HCT116 (cell line): ENCODE measurements around the gene FBXO31. TPM values are rescaled to one million over a fixed set of nuclear protein-coding genes. Genes with fewer than 3 reads are reported as not detected.

ENCODE experiments used
- ATAC-seq: fragments of 200-7000 bp; cut with Tn5 transposase; 2 replicates; pipeline ENCODE4 v1.9.1; 2020; ENCODE audit warnings: mild to moderate bottlenecking, moderate library complexity
- BruUV-seq: library from RNA; stranded (reverse); fragments of 400-500 nt; replicated peaks from 2 replicates; lab custom pipeline; 2021; lab: Mats Ljungman, UMichigan
- CTCF ChIA-PET: fragments of 300-600 bp; sonication (Branson Sonifier 250); formaldehyde crosslinking; loops from one replicate; lab custom pipeline; 2021; ENCODE audit warnings: antibody characterized with exemption; lab: Charles Lee
- POLR2A ChIA-PET: fragments of 300-600, 350-600 bp; sonication (Branson Sonifier 250); formaldehyde crosslinking; loops from one replicate; lab custom pipeline; 2021; ENCODE audit warnings: antibody characterized with exemption; lab: Charles Lee
- RAD21 ChIA-PET, 2 experiments: fragments of 300-600 bp; sonication (Branson Sonifier 250); formaldehyde crosslinking; loops; one replicate each; lab custom pipeline; 2023; ENCODE audit warnings: low total read pairs in 2 of 2; ENCODE audit not compliant: uncharacterized antibody in 2 of 2, unreplicated experiment in 2 of 2, low non-redundant PET in 1 of 2; lab: Charles Lee
- DNase-seq: peaks from one replicate; pipeline ENCODE4 v3.0.0-alpha.2; 2010; ENCODE audit warnings: low read depth, low spot score
- H2AFZ ChIP-seq: fragments of 200-600 bp; shearing (Covaris generic), sonication (generic); 2 replicates; pipeline ENCODE4 v1.6.1; 2017; ENCODE audit warnings: low read depth, mixed run types, mixed read lengths, antibody characterized with exemption, low read length; ENCODE audit not compliant: poor library complexity, severe bottlenecking
- H3K27ac ChIP-seq: 2 replicates; pipeline ENCODE4 v1.5.1; 2012; ENCODE audit warnings: low read depth, low read length
- H3K27me3 ChIP-seq: fragments of 200-600 bp; sonication (generic); 2 replicates; pipeline ENCODE4 v1.6.1; 2016; ENCODE audit warnings: mixed run types, low read length, mixed read lengths; ENCODE audit not compliant: insufficient read depth
- H3K36me3 ChIP-seq, 2 experiments: fragments of 200-500 bp in 1 of 2; fragments of 200-600 bp in 1 of 2; sonication (Bioruptor generic) in 1 of 2; sonication (generic) in 1 of 2; 2 replicates each; pipeline versions ENCODE4 v1.5.1 to v1.6.1; 2014 to 2016; ENCODE audit warnings: low read length in 2 of 2, inconsistent platforms in 1 of 2, mixed read lengths in 1 of 2, mixed run types in 1 of 2; ENCODE audit not compliant: insufficient read depth in 2 of 2, control insufficient read depth in 1 of 2
- H3K4me1 ChIP-seq, 2 experiments: fragments of 200-600 bp in 1 of 2; sonication (generic) in 1 of 2; 2 replicates each; pipeline versions ENCODE4 v1.5.1 to v1.6.1; 2012 to 2017; ENCODE audit warnings: low read length in 2 of 2, inconsistent platforms in 1 of 2, mild to moderate bottlenecking in 1 of 2, mixed read lengths in 1 of 2, mixed run types in 1 of 2, moderate library complexity in 1 of 2; ENCODE audit not compliant: insufficient read depth in 2 of 2, control insufficient read depth in 1 of 2
- H3K4me2 ChIP-seq: fragments of 200-600 bp; sonication (generic); 2 replicates; pipeline ENCODE4 v1.6.1; 2017; ENCODE audit warnings: mixed run types, low read length, mixed read lengths
- H3K4me3 ChIP-seq, 2 experiments: fragments of 200-600 bp in 1 of 2; sonication (generic) in 1 of 2; replicated peaks in 1 of 2; 2 replicates each; pipeline ENCODE4 v1.5.1; 2011 to 2016; ENCODE audit warnings: low read length in 2 of 2, control low read depth in 1 of 2, low read depth in 1 of 2, mild to moderate bottlenecking in 1 of 2, mixed read lengths in 1 of 2, mixed run types in 1 of 2
- H3K79me2 ChIP-seq: fragments of 200-600 bp; sonication (generic); 2 replicates; pipeline ENCODE4 v1.6.1; 2017; ENCODE audit warnings: mild to moderate bottlenecking, mixed run types, low read length, moderate library complexity, mixed read lengths; ENCODE audit not compliant: insufficient read depth
- H3K9ac ChIP-seq: fragments of 200-600 bp; sonication (generic); 2 replicates; pipeline ENCODE4 v1.6.1; 2016; ENCODE audit warnings: low read length, mixed read lengths
- H3K9me2 ChIP-seq: fragments of 200-600 bp; sonication (generic), shearing (Covaris generic); 2 replicates; pipeline ENCODE4 v1.6.1; 2017; ENCODE audit warnings: mixed run types, mild to moderate bottlenecking, moderate library complexity; ENCODE audit not compliant: insufficient read depth
- H3K9me3 ChIP-seq, 2 experiments: fragments of 200-500 bp in 1 of 2; fragments of 200-600 bp in 1 of 2; sonication (Bioruptor generic) in 1 of 2; sonication (generic) in 1 of 2; 2 replicates each; pipeline ENCODE4 v1.6.1; 2014 to 2017; ENCODE audit warnings: low read length in 2 of 2, mixed read lengths in 2 of 2, inconsistent platforms in 1 of 2, low read depth in 1 of 2, mild to moderate bottlenecking in 1 of 2, mixed run types in 1 of 2, moderate library complexity in 1 of 2; ENCODE audit not compliant: control insufficient read depth in 1 of 2, insufficient read depth in 1 of 2
- H4K20me1 ChIP-seq: fragments of 200-600 bp; sonication (generic), shearing (Covaris generic); 2 replicates; pipeline ENCODE4 v1.6.1; 2017; ENCODE audit warnings: mixed run types, mild to moderate bottlenecking, moderate library complexity; ENCODE audit not compliant: insufficient read depth
- CEBPB ChIP-seq: IDR thresholded peaks from 2 replicates; pipeline ENCODE4 v1.6.1; 2012; ENCODE audit warnings: low read depth
- EGR1 ChIP-seq: IDR thresholded peaks from 2 replicates; pipeline ENCODE4 v1.6.1; 2012; ENCODE audit warnings: low read depth
- ELF1 ChIP-seq: IDR thresholded peaks from 2 replicates; pipeline ENCODE4 v1.6.1; 2012; ENCODE audit warnings: low read depth, borderline replicate concordance
- EZH2 ChIP-seq: fragments of 200-600 bp; sonication (generic); IDR thresholded peaks from 2 replicates; pipeline ENCODE4 v1.6.1; 2017; ENCODE audit warnings: antibody characterized with exemption, mixed run types
- JUND ChIP-seq: IDR thresholded peaks from 2 replicates; pipeline ENCODE4 v1.6.1; 2012
- POLR2AphosphoS5 ChIP-seq: IDR thresholded peaks from 2 replicates; pipeline ENCODE4 v1.6.1; 2011; ENCODE audit warnings: mild to moderate bottlenecking, low read depth, low read length, moderate library complexity
- RAD21 ChIP-seq: IDR thresholded peaks from 2 replicates; pipeline ENCODE4 v1.6.1; 2012; ENCODE audit warnings: low read depth, mild to moderate bottlenecking
- SP1 ChIP-seq: IDR thresholded peaks from 2 replicates; pipeline ENCODE4 v1.6.1; 2012; ENCODE audit warnings: low read depth
- SRF ChIP-seq: IDR thresholded peaks from 2 replicates; pipeline ENCODE4 v1.6.1; 2012; ENCODE audit warnings: low read depth
- TCF7L2 ChIP-seq: IDR thresholded peaks from 2 replicates; pipeline ENCODE4 v1.7.0; 2011; ENCODE audit warnings: borderline replicate concordance, inconsistent platforms; ENCODE audit not compliant: insufficient read depth, insufficient read length; ENCODE audit errors: extremely low read depth
- ZFX ChIP-seq: fragments of 450-650 bp; IDR thresholded peaks from 2 replicates; pipeline ENCODE4 v1.6.1; 2017
- intact Hi-C: fragments of 100-400 bp; cut with micrococcal nuclease; formaldehyde crosslinking; loops from 2 replicates; pipeline ENCODE4 v1.10.0; 2022
- total RNA-seq: library from RNA; stranded (reverse); gene quantifications from one replicate; pipeline ENCODE4 v1.2.1, GENCODE V29; 2021; ENCODE audit not compliant: unreplicated experiment
- TF ChIP-seq, protein P1 (sequence below): IDR thresholded peaks from 2 replicates; pipeline ENCODE4 v1.6.1; 2012

Gene FBXO31
- total RNA-seq, 1 experiment from 2014 or later, result 52.1 TPM

DNA sequence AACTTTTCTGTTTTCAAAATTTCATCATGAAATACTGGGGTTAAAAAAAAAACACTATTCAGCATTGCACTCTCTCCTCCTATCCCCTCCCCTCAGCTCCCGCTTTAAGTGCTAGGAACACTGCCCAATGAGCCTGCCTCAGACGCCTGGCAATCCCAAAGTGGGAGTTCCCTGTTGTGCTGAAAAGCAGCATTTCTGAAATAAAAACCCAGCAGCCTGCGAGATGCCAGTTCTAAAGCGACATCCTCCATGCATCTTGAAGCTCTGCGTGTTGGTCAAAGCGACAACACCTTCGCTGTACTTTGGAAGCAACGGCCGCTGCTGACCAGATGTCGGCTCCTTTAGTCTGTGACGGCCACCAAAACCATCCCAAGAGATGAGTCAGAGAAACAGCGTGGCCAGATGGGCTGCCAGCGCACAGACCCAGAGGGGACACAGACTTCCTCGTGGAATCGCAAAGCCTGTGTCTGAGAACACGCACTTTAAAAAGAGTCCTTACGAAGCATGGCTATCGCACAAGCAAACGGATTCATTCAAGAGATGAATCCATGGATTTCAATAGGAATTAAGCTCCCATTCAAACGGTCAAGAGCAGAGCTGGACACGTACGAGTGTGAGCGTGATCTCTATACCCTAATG, 32.8 kb downstream of the FBXO31 start:
- POLR2A ChIA-PET, result no interaction called here
- ATAC-seq, result no peak
- Histone ChIP-seq H3K9me2 (no peaks in the 10 kb centered on the region), H3K4me2 (no peak overlapping the region), H3K27me3 (no peaks in the 10 kb centered on the region), H3K79me2 (peaks cover 34% of the 10 kb centered on the region; the same call in 1 of the 2 replicates), H2AFZ (no peak overlapping the region), H3K9me3 (no peaks in the 10 kb centered on the region), H3K4me3 (no peak overlapping the region), H3K9ac (no peak overlapping the region), H3K27ac (no peak overlapping the region), H3K36me3 (peaks cover 5 to 16% of the 10 kb centered on the region in 2 experiments; a peak in 3 of 4 replicates), H4K20me1 (no peaks in the 10 kb centered on the region; the same call in 1 of the 2 replicates), H3K4me1 (no peaks in the 10 kb centered on the region)
- RAD21 ChIA-PET, result no interaction called here
- TF ChIP-seq SRF (no peak), ZFX (no peak), EGR1 (no peak)
- BruUV-seq, result no TSS peak
- intact Hi-C loops, result no loop called here
- CTCF ChIA-PET, result no interaction called here
- DNase-seq, result no peak

DNA sequence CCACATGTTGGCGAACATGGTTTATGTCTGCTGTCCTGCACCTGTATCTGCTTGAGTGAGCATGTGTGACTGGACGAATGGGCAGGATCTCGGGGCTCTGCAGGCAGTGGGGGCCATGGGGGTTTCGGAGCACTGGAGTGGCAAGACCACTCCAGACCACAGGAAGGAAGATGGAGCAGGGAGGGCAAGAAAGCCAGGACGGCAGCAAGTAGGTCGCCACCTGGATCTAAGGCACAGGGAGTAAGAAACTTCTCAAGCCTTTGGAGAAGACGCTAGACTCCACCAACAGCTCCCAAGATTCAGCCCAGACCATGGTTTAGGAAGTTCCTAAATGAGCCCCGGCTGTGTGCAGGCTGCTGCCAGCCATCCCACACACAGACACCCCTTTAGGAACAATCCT, 33.5 kb downstream of the FBXO31 start:
- no peaks in the 10 kb centered on the region for H3K4me1 ChIP-seq
- DNase-seq (no peak), ATAC-seq (no peak)
- H3K27ac ChIP-seq, result no peak overlapping the region
- intact Hi-C loops, result no loop called here
- RAD21 ChIA-PET, result no interaction called here
- H2AFZ ChIP-seq, result no peak overlapping the region
- CTCF ChIA-PET, result no interaction called here
- POLR2A ChIA-PET, result no interaction called here
- H3K79me2 ChIP-seq, result peaks cover 34% of the 10 kb centered on the region; the same call in 1 of the 2 replicates
- no peak overlapping the region for H3K4me2 ChIP-seq
- H3K9ac ChIP-seq, result no peak overlapping the region
- H3K4me3 ChIP-seq, result no peak overlapping the region
- H3K9me3 ChIP-seq, result no peaks in the 10 kb centered on the region
- TF ChIP-seq SRF (no peak), EGR1 (no peak), RAD21 (no peak), ELF1 (no peak), EZH2 (no peak), POLR2AphosphoS5 (no peak), JUND (no peak), SP1 (no peak), TCF7L2 (no peak), CEBPB (no peak), ZFX (no peak)
- TF ChIP-seq, protein P1, sequence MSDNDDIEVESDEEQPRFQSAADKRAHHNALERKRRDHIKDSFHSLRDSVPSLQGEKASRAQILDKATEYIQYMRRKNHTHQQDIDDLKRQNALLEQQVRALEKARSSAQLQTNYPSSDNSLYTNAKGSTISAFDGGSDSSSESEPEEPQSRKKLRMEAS, result no peak
- H3K9me2 ChIP-seq, result no peaks in the 10 kb centered on the region
- H3K36me3 ChIP-seq, result peaks cover 8 to 20% of the 10 kb centered on the region in 2 experiments; a peak in 2 of 4 replicates
- no peaks in the 10 kb centered on the region for H3K27me3 ChIP-seq
- H4K20me1 ChIP-seq, result no peaks in the 10 kb centered on the region; the same call in 1 of the 2 replicates
- BruUV-seq, result no TSS peak
